Bronchial epithelial cell (primary cell): ENCODE results near the gene ADGRA1. TPM values are rescaled to one million over a fixed set of nuclear protein-coding genes. Genes with fewer than 3 reads are reported as not detected.

Experiments used
- DNase-seq: peaks from one replicate; pipeline ENCODE4 v3.0.0-alpha.2; 2010; ENCODE audit warnings: low read depth
- FAIRE-seq: peaks from 2 replicates; lab custom pipeline; 2011; peaks lifted over from hg19 to GRCh38; lab: Jason Lieb, UNC
- H3K27me3 ChIP-seq: 2 replicates; pipeline ENCODE4 v1.5.1; 2011; ENCODE audit warnings: low read length; ENCODE audit not compliant: control insufficient read depth, insufficient read depth
- H3K36me3 ChIP-seq: 2 replicates; pipeline ENCODE4 v1.5.1; 2011; ENCODE audit warnings: low read length; ENCODE audit not compliant: control insufficient read depth, insufficient read depth
- H3K4me3 ChIP-seq: 2 replicates; pipeline ENCODE4 v1.5.1; 2011; ENCODE audit warnings: mild to moderate bottlenecking, low read depth, low read length, control low read depth
- CTCF ChIP-seq: IDR thresholded peaks from 2 replicates; pipeline ENCODE4 v1.5.1; 2011; ENCODE audit warnings: mild to moderate bottlenecking, moderate library complexity, low read length, control low read depth, inconsistent platforms; ENCODE audit not compliant: insufficient read depth, severe bottlenecking
- total RNA-seq: library from RNA; depleted of rRNA; stranded (reverse); fragments of >200 nt; gene quantifications from 2 replicates; pipeline ENCODE4 v1.2.1, GENCODE V29; 2014

The ADGRA1 gene
- total RNA-seq, 1 donor from 2014 or later: not detected

GRCh38 chr10:133180965-133181639 lies 93.4 kb downstream of the ADGRA1 start:
- no peak for FAIRE-seq
- TF ChIP-seq CTCF: no peak

More at GRCh38 chr10:133180965-133181639, 93.4 kb downstream of the ADGRA1 start:
- H3K36me3 ChIP-seq: no peaks in the 10 kb centered on the region
- H3K27me3 ChIP-seq: no peaks in the 10 kb centered on the region
- DNase-seq: no peak
- no peak overlapping the region for H3K4me3 ChIP-seq

Other genes with a start within 250 kb of the ADGRA1 start
- 0.26 and 0.38 TPM in 2 replicates for gene CFAP46, start 145.4 kb upstream of the ADGRA1 start, total RNA-seq
- under 0.01 TPM in 2 replicates for gene KNDC1, start 72.3 kb downstream of the ADGRA1 start, total RNA-seq
- gene UTF1, start 142.3 kb downstream of the ADGRA1 start, total RNA-seq: not detected in 2 replicates
- not detected in 2 replicates for gene VENTX, start 149.9 kb downstream of the ADGRA1 start, total RNA-seq
- gene ADAM8, start 188.9 kb downstream of the ADGRA1 start, total RNA-seq: 34.2 and 41.6 TPM in 2 replicates
- 42.4 and 43.3 TPM in 2 replicates for gene TUBGCP2, start 220.9 kb downstream of the ADGRA1 start, total RNA-seq
- 16.4 and 23.2 TPM in 2 replicates for gene ZNF511, start 221.0 kb downstream of the ADGRA1 start, total RNA-seq
- not detected in 2 replicates for gene CALY, start 249.0 kb downstream of the ADGRA1 start, total RNA-seq